GM19455 (cell line): Measurements from ENCODE around the gene CT47C1.
"Not testable (repeated sequence)": the region's sequence is repeated elsewhere in the genome, so short reads cannot be mapped to it uniquely, and the experiment has no call there.

Experiments
- ATAC-seq: cut with Tn5 transposase; IDR thresholded peaks from one replicate; pipeline ENCODE4 v1.9.1; 2021; ENCODE audit not compliant: unreplicated experiment

CT47C1 gene

GRCh38 chrX:119072744-119073143 lies at the start of gene CT47C1:
Gene CT47C1 (plus strand): TSS chrX:119072993. CDS start chrX:119073226, 233 bp downstream.
- no peak for ATAC-seq

GRCh38 chrX:119025900-119026299 lies 46.9 kb upstream of the CT47C1 start:
- no peak for ATAC-seq

GRCh38 chrX:119026344-119026743 lies 46.4 kb upstream of the CT47C1 start:
- not testable (repeated sequence) for ATAC-seq

- not testable (repeated sequence) for ATAC-seq
Observed at GRCh38 chrX:119027960-119028732, 44.6 kb upstream of the CT47C1 start.

- ATAC-seq = no peak
Observed at GRCh38 chrX:119028733-119029330, 44.0 kb upstream of the CT47C1 start.

- not testable (repeated sequence) for ATAC-seq
Observed at GRCh38 chrX:119029656-119030055, 43.1 kb upstream of the CT47C1 start.

- no peak for ATAC-seq
Observed at GRCh38 chrX:119030990-119031389, 41.8 kb upstream of the CT47C1 start.

- no peak for ATAC-seq
Observed at GRCh38 chrX:119036107-119037029, 36.4 kb upstream of the CT47C1 start.

GRCh38 chrX:119040432-119040831 lies 32.4 kb upstream of the CT47C1 start:
- ATAC-seq = no peak

- ATAC-seq = no peak
Observed at GRCh38 chrX:119041175-119041574, 31.6 kb upstream of the CT47C1 start.

- ATAC-seq = no peak
Observed at GRCh38 chrX:119042040-119042439, 30.8 kb upstream of the CT47C1 start.

- ATAC-seq = no peak
Observed at GRCh38 chrX:119042996-119043395, 29.8 kb upstream of the CT47C1 start.

GRCh38 chrX:119045884-119046283 lies 26.9 kb upstream of the CT47C1 start:
- ATAC-seq = no peak

GRCh38 chrX:119055687-119056086 lies 17.1 kb upstream of the CT47C1 start:
- no peak for ATAC-seq

- ATAC-seq = no peak
Observed at GRCh38 chrX:119062750-119063374, 9.9 kb upstream of the CT47C1 start.

GRCh38 chrX:119063428-119063827 lies 9.4 kb upstream of the CT47C1 start:
- no peak for ATAC-seq

GRCh38 chrX:119067023-119067739 lies 5.6 kb upstream of the CT47C1 start:
- ATAC-seq = no peak

- ATAC-seq = no peak
Observed at GRCh38 chrX:119069128-119069527, 3.7 kb upstream of the CT47C1 start.

- ATAC-seq = no peak
Observed at GRCh38 chrX:119069762-119070161, 3.0 kb upstream of the CT47C1 start.

GRCh38 chrX:119071381-119071780 lies 1.4 kb upstream of the CT47C1 start:
- ATAC-seq = no peak
